Muscle of leg (tissue), 11 donors: Measurements from ENCODE around the gene CIAO3. TPM values are rescaled to one million over a fixed set of nuclear protein-coding genes. Genes with fewer than 3 reads are reported as not detected.

Experiments
- DNase-seq: peaks from one replicate; pipeline ENCODE4 v3.0.0; 2013
- H3K27ac ChIP-seq: one replicate; pipeline ENCODE4 v1.5.1; 2013; ENCODE audit warnings: mild to moderate bottlenecking, low read length, control low read depth
- H3K27me3 ChIP-seq: one replicate; pipeline ENCODE4 v1.6.1; 2013; ENCODE audit warnings: low read length; ENCODE audit not compliant: control insufficient read depth, insufficient read depth
- H3K36me3 ChIP-seq: one replicate; pipeline ENCODE4 v1.6.1; 2013; ENCODE audit warnings: low read length; ENCODE audit not compliant: control insufficient read depth, insufficient read depth
- H3K4me1 ChIP-seq: one replicate; pipeline ENCODE4 v1.6.1; 2013; ENCODE audit warnings: low read length; ENCODE audit not compliant: control insufficient read depth, insufficient read depth
- H3K4me3 ChIP-seq: one replicate; pipeline ENCODE4 v1.5.1; 2013; ENCODE audit warnings: low read length, control low read depth
- H3K9me3 ChIP-seq: replicated peaks from 2 replicates; pipeline ENCODE4 v1.6.1; 2013; ENCODE audit warnings: low read depth, low read length; ENCODE audit not compliant: control insufficient read depth
- WGBS: methylation state at CpG from one replicate; pipeline ENCODE4 v1.1.5; 2013; ENCODE audit warnings: missing lambda C conversion rate; ENCODE audit not compliant: insufficient coverage; 5-methylcytosine and 5-hydroxymethylcytosine counted together
- polyA plus RNA-seq, 8 donors: library from polyadenylated mRNA; unstranded; fragments of 120-200 nt; gene quantifications; one replicate each; pipeline versions ENCODE4 v1.2.1 to v1.2.3, GENCODE V29; 2013; ENCODE audit warnings: inconsistent platforms in 1 of 8, low replicate concordance in 1 of 8; ENCODE audit not compliant: insufficient read length in 8 of 8, insufficient read depth in 1 of 8
- total RNA-seq: library from RNA; stranded (reverse); fragments of 120-200 nt; gene quantifications from one replicate; pipeline ENCODE4 v1.2.4, GENCODE V29; 2013

The CIAO3 gene
- total and polyA plus RNA-seq, 9 donors: 14.3 to 19.6 (median 17.9) TPM

DNA sequence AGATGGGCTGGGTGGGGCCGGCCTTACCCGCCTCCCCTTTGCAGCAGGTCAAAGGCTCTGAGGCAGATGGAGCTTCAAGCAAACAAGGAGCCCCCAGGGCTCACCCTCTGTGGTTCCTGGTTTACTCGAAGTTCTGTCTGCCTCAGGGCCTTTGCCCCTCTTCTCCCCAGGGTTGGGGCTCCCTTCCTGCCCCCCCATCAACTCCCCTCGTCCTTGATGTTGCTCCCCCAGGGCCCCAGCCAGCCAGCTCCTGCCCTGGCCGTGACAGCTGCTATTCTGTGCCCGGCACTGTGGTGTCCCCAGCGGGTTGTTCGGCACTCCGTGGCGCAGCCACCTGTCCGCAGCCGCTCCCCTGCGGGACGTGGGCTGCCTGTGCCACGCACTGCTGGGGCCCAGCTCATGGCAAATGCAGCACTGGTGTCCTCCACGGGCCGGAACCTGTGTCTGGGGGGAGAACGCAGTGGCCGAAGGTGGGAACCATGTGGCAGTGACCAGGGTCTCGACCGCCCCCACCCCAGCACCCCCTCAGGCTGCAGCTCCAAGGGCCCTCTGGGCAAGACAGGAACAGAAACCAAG is 30.2 kb downstream of the CIAO3 start:
- Histone ChIP-seq H3K36me3 (no peaks in the 10 kb centered on the region), H3K27me3 (peaks cover 66% of the 10 kb centered on the region)

GRCh38 chr16:709566-710499 is 31.0 kb downstream of the CIAO3 start:
- 15% methylated on average over 30 of the region's 30 CpGs for WGBS
- Histone ChIP-seq H3K4me3 (no peak overlapping the region), H3K36me3 (no peaks in the 10 kb centered on the region), H3K27me3 (peaks cover 71% of the 10 kb centered on the region), H3K4me1 (peaks cover 41% of the 10 kb centered on the region), H3K27ac (no peak overlapping the region), H3K9me3 (no peaks in the 10 kb centered on the region)
- DNase-seq: peak; percentile 78

More for the DNA sequence above, 30.2 kb downstream of the CIAO3 start:
- H3K4me1 ChIP-seq: peaks cover 41% of the 10 kb centered on the region
- no peak for DNase-seq
- H3K4me3 ChIP-seq: no peak overlapping the region
- no peak overlapping the region for H3K27ac ChIP-seq
- no peaks in the 10 kb centered on the region for H3K9me3 ChIP-seq
- WGBS: 66% methylated on average over 19 of the region's 21 CpGs

DNA sequence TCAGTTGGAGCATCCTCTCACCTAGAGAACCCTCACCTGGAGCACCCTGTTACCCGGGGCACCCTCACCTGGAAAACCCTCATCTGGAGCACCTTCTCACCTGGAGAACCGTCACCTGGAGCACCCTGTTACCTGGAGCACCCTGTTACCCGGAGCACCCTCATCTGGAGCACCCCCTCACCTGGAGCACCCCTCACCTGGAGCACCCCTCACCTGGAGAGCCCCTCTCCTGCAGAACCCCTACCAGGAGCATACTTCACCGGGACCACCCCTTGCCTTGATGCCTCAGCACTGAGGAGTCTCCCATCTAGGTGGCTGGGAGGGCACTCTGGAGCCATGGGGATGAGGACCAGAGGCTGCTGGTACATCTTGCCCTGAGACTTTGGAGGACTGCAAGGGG is 31.8 kb downstream of the CIAO3 start:
- H3K4me3 ChIP-seq: no peak overlapping the region
- H3K36me3 ChIP-seq: no peaks in the 10 kb centered on the region
- H3K27me3 ChIP-seq: peaks cover 78% of the 10 kb centered on the region
- peaks cover 36% of the 10 kb centered on the region for H3K4me1 ChIP-seq
- 84% methylated on average over 4 of the region's 4 CpGs for WGBS
- no peak overlapping the region for H3K27ac ChIP-seq
- H3K9me3 ChIP-seq: no peaks in the 10 kb centered on the region
- no peak for DNase-seq

DNA sequence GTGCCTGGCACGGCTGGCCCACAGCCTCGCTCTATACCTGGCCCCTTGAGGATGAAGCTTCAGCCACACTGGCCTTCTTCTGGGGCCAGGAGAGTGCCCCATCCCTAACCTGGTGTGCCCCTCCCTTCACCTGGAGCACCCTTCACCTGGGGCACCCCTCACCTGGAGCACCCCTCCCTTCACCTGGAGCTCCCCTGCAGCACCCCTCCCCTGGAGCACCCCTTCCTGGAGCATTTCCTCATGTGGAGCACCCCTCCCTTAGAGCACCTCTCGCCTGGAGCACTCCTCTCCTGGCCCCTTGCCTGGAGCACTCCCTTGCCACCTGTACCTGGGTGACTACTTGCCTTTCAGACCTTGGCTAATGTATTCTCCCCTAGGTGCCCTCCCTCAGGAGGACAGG is 32.8 kb downstream of the CIAO3 start:
- DNase-seq: no peak
- H3K9me3 ChIP-seq: no peaks in the 10 kb centered on the region
- 50% methylated on average over 1 of the region's 3 CpGs for WGBS
- H3K36me3 ChIP-seq: no peaks in the 10 kb centered on the region
- H3K27me3 ChIP-seq: peaks cover 84% of the 10 kb centered on the region
- H3K4me3 ChIP-seq: no peak overlapping the region
- H3K4me1 ChIP-seq: peaks cover 36% of the 10 kb centered on the region
- H3K27ac ChIP-seq: no peak overlapping the region

DNA sequence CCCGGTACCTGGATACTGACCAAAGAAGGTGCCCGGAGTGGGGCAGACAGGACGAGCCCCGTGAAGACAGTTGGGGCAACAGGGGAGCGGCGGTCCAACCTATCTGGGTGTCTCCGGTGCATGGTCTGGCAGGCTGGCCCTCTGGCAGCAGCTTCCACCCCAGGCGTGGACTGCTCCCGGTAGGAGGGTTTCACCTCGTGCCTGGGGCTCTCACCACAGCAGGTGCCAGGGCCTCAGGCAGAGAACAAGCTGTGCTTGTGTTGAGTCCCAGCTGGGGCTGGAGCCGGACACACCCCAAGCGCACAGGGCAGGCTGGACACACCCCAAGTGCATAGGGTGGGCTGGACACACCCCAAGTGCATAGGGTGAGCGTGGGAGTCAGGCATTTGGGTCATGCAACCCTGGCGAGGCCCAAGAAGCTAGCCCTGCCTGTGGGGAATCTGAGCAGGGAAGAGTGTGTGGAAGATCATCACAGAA is 33.7 kb downstream of the CIAO3 start:
- Histone ChIP-seq H3K9me3 (no peaks in the 10 kb centered on the region), H3K4me3 (no peak overlapping the region), H3K27me3 (peaks cover 90% of the 10 kb centered on the region), H3K27ac (no peak overlapping the region), H3K36me3 (no peaks in the 10 kb centered on the region), H3K4me1 (peaks cover 36% of the 10 kb centered on the region)
- no peak for DNase-seq
- WGBS: 33% methylated on average over 14 of the region's 14 CpGs

- Histone ChIP-seq H3K27ac (no peak overlapping the region), H3K36me3 (no peaks in the 10 kb centered on the region), H3K4me3 (no peak overlapping the region), H3K27me3 (peaks cover 93% of the 10 kb centered on the region), H3K9me3 (no peaks in the 10 kb centered on the region), H3K4me1 (peaks cover 30% of the 10 kb centered on the region)
- WGBS: 3% methylated on average over 48 of the region's 49 CpGs
- DNase-seq: no peak
Observed at GRCh38 chr16:706189-707061, 34.4 kb downstream of the CIAO3 start.

GRCh38 chr16:705431-706188 is 35.2 kb downstream of the CIAO3 start, which contains the start of gene FBXL16:
TSS of gene FBXL16 (minus strand) at chr16:705801. CDS start at chr16:697405, 8,396 bp downstream.
- H3K4me3 ChIP-seq: no peak within 1 kb of the TSS
- no peaks in the 10 kb centered on the region for H3K9me3 ChIP-seq
- WGBS: under 1% methylated on average over 104 of the region's 115 CpGs
- peaks cover 93% of the 10 kb centered on the region for H3K27me3 ChIP-seq
- no peak for DNase-seq
- peaks cover 28% of the 10 kb centered on the region for H3K4me1 ChIP-seq
- H3K27ac ChIP-seq: no peak within 1 kb of the TSS
- H3K36me3 ChIP-seq: no peaks in the 10 kb centered on the region

DNA sequence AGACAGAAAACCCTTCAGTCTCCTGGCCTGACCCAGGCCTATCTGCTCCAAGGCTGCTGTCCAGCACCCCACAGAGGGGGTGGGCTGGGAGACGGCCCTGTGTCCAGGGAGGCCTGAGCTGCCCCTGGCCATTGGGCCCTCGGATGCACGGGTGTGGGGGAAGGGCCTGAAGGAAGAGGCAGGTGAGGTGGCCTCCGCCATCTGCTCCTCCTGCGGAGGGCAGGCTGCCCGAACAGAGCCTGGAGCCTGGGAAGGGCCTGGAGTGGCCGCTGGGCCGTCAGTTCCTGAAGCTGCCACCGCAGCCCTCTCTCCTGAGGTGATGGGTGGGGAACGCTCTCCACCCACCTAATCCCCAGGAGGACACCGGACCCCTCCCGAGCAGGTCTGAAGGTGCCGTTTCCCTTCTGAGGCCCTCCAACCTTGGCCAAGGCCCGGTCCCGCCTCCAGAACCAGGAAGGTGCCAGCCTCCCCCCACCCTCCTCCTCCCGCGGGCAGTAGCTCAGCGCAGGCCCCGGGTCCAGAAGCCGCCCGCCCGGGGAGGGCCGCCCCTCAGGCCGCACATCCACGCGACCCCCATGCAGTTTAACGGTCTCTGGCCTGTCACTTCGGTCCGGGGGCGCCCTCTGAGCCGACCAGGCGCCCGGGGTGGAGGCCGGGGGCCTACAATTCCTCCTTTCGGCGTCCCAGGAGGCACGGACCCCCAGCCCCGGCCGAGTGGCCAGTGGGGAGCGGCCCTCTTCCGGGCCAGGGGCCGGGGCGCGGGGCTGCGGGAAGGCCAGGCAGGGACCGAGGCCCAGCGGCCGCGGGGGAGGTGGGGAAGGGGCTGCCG is 36.0 kb downstream of the CIAO3 start:
- 8% methylated on average over 35 of the region's 50 CpGs for WGBS
- H3K9me3 ChIP-seq: no peaks in the 10 kb centered on the region
- no peak overlapping the region for H3K4me3 ChIP-seq
- peaks cover 20% of the 10 kb centered on the region for H3K4me1 ChIP-seq
- no peak overlapping the region for H3K27ac ChIP-seq
- peaks cover 92% of the 10 kb centered on the region for H3K27me3 ChIP-seq
- DNase-seq: no peak
- no peaks in the 10 kb centered on the region for H3K36me3 ChIP-seq

- Histone ChIP-seq H3K27me3 (peaks cover 93% of the 10 kb centered on the region), H3K4me1 (peaks cover 16% of the 10 kb centered on the region), H3K36me3 (no peaks in the 10 kb centered on the region), H3K9me3 (no peaks in the 10 kb centered on the region), H3K4me3 (no peak overlapping the region), H3K27ac (no peak overlapping the region)
- no peak for DNase-seq
- 64% methylated on average over 5 of the region's 7 CpGs for WGBS
Observed at GRCh38 chr16:704047-704446, 36.8 kb downstream of the CIAO3 start.
